Kasumi-1 (cell line): ENCODE measurements around the gene PACSIN1.

Source experiments
- DNase-seq, 2 experiments: peaks; one replicate each; lab custom pipeline; 2025; lab: John Stamatoyannopoulos, UW

PACSIN1 gene

DNA sequence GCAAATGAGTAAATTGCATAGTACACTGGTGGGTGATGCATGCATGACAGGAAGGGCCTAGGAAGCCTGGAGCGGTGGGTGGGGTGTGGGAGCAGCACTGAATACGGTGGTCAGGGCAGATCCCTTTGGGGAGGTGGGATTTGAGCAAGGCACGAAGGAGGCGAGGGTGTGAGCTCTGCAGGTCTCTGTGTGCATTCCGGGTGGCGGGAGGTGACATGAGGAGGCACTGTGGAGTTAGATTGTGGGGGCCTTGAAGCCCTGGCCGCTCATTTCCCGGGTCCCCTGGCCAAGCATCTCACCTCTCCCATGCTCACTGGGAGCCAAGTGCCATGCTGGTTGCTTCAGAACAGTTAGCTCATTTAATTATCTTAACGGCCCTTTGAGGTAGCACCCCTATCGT lies 96.5 kb downstream of the PACSIN1 start:
- no peak for DNase-seq

DNA sequence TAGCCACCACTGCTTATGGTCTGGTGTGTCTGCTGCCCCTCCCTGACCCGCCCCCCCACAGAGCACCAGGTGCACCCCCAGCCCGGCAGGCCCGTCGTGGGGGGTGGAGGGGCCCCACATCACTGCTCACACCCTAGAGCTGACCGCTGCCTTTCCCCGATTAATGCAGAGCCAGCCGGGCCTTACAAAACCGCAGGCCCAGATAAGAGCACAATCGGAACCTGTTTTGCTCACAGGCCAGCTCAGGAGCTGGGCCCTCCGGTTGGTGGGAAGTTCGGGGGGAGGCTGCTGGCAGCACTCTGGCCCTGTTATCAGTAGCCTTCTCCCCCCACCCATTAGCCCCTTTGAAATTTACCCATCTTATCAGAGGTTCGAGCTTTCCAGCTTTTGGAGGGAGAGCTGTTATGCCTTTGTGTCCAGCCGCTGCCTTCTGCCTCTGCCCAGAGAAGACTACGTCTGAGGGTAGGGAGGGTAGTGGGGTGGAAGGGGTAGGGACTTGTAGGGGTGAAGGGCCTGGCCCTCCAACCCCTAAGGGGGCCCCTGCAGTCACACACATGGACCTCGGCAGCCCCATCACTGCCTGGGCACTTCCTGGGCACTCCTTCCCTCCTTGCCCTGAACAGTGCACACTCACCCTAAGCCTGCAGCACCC lies 97.1 kb downstream of the PACSIN1 start:
- DNase-seq = no peak

DNA sequence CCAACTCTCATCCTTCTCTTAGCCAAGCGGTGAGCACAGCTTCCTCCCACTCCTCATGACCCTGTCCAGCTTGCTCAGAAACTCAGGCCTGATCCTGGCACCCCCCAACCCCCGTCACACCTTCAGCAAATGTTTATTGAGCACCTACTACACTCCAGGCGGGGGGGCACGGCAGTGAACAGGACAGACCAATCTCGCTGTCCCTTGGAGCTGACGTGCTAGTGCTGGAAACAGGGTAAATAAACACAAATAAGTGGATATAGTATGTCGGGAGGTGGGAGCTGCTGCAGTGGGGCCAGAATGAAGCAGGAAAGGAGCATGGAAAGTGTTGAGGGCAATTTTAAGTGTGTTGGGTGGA lies 97.6 kb downstream of the PACSIN1 start:
- no peak for DNase-seq

DNA sequence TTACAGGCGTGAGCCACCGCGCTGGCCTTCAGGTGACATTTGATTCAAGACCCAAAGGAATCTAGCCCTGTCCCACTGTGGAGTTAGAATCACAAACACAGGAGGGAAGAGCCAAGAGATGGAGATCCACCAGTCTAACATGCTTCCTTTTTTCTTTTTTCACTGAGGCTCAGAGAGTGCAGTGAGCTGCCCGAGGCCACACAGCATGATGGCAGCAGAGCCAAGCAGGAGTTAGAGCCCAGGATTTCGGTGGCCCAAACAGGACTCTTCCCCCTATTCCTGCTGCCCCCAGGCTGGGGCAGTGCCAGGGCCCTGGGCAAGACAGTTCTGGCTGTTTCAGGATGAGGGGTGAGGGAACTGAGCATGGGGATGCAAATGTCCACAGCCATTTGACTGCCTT lies 98.3 kb downstream of the PACSIN1 start:
- no peak for DNase-seq

DNA sequence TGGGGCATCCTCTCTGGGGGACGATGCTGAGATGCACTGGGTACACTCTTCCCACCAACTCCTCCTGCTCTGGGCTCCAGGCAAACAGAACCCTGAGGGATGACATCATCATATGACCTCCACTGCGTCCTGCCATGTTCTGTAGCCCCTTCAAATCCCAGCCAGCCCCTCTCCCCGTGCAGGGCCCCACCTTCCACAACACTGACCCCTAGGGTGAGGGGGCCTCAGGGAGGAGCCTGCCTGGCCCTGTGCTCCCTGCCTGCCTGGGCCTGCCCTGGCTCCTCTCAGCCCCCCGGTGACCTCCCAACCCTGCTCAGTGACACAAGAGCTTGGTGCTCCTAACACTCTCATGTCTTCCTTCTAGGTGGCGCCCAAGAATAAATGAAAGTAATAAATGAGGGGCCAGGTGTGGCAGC lies 99.9 kb downstream of the PACSIN1 start:
- DNase-seq = no peak

DNA sequence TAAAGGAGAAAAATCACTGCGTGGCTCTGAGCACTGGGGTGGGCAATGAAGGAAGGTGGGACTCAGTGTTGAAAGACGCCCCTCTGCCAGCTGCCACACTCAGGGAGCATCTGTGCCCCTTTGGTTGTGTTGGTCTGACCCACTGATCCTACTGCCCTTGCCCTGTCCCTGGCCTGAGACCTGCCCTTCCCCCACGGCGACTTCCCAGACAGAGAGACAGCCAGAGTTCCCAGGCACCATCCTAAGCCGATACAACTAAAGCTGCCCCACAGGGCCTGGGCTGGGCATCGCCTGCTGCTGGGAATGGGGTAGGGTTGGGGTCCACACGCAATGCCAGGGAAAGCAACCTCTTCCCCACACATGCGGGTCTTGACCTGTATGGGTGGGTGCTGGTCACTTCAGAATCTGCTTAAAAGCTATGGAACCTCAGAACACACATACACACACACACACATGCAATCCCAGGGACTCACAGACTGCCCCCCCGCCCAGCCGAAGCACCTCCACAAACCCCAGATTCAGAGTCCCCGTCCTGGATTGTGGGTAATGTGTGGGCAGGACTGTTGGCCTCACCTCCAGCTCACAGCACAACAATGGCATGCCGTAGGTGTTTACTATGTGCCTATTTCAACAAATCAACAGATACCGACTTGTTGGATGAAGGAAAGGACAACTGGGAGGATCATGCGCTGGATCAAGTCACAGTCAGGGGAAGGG lies 101.1 kb downstream of the PACSIN1 start:
- no peak for DNase-seq

DNA sequence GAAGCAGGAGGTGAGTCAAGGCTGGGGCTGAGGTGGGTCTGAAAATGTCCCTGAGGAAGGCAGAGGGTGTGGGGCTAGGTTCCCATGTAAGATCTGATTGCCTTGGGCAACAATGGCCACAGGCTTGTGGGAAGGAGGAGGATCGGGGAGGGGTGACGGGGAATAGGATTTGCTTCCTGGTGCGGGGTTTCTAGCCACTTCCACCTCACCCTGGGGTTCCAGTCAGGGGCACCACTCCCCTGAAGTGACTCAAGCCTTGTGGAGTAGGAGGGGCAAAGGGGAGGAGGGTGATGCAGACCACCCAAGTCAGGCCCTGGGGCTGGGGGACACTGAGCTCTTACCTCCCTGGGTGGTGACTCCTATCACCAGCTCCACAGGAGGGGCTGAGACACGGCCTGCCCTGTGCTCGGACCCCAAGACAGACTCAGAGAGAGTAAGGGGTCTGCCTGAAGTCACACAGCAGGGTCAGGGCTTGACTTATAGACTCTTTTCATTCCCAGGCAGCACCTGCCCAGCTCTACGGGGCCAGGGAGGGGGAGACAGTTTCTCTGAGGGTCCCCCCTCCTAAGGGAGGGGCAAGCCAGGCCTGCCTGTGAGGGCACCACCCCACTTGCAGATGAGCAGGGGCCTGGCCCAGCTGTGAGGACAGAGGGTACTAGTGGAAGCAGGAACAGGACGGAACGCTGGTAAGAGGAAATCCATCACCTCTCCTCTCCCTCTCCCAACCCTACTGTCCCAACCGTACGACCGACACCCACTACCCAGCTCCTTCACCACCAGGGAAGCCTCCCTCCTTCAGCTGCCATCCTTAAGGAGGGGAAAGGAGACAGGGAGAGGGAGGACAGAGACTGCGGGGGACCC lies 102.7 kb downstream of the PACSIN1 start:
- no peak for DNase-seq

DNA sequence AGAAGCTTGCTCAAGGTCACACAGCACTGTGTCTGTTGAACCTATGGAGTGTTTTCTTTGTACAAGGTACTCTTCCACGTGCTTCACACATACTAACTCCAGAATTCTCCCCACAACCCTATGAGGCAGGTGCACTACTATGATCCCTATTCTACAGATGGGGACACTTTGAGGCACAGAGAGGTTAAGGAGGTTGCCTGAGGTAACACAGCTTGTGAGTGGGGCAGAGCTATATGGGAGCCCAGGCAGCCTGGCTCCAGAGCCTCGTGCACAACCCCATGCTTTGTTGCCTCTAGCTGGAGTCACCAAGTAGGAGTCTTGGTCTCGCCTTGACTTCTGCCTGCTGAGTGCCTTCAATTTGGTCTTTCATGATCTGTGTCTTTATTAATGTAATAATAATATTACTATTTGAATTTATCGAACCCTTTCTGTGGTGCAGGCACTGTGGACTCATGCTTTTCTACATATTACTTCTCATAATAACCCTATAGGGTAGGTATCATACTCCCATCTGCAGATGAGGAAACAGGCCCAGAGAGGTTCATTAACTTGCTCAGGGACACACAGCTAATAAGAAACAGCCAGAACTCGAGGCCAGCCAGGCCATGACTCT lies 103.6 kb downstream of the PACSIN1 start:
- DNase-seq = no peak

DNA sequence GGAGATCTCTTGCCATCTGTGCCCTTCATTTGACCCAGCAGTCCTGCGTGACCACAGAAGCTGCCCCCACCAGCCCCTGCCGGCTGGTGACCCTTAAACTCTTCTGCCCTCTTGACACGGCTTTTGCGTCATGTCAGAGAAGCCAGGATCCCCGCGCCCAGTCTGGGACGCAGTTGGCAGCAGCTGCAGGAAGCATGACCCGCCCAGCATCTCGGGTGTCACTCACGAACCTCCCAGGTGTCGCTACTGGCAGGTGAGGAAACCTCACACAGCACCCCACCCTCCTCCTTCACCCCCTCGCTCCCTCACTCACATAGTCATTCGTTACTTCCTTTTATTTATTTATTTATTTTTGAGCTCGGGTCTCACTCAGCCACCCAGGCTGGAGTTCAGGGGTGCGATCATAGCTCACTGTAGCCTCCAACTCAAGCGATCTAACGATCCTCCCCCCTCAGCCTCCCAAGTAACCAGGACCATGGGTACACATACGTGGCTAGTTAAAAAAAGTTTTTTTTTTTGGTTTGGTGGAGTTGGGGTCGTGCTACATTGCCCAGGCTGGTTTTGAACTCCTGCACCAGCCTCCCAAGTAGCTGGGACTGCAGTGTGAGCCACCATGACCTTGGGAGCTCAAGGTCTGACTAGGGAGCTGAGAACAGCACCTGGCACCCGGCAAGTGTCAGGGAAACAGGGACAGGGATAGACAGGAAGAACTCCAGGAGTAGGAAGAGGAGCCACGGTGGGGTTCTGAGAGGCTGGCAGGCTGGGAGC lies 104.4 kb downstream of the PACSIN1 start:
- DNase-seq = no peak

DNA sequence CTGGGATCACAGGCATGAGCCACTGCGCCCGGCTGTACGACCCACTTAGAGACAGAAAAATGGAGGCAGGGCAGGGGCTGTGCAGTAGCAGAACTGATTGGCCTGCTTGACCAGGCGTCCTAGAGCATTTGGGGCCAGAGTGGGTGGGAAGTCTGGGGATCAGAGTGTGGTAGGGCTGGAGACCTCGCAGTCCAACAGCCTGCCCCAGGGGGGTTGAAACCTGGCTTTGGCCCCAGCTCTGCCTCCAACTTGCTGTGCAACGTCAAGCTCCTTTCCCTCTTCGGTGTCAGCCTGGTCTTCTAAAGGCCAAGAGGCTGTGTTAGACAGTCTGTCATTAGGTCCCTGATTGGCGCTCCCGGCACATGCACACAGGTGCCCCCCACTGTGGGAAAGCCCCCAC lies 105.5 kb downstream of the PACSIN1 start:
- no peak for DNase-seq

DNA sequence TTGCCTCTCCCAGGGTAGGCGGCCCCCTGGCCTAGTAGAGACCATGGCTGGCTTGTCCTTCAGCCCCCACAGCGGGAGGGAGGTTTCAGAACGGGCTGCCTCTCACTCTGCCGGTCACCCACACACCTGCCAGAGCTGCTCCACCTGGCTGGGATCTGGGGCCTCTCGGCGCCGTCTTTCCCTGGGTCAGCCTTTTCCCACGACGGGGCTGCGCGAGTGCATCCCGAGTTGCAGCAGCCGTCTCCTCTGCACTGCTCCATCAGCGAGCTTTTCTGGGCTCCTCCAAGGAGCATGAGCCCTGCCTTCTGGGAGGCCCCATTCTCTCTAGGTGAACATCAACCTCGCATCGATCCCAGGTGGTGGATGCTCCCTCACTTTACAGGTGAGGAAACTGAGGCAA lies 106.1 kb downstream of the PACSIN1 start:
- no peak for DNase-seq

DNA sequence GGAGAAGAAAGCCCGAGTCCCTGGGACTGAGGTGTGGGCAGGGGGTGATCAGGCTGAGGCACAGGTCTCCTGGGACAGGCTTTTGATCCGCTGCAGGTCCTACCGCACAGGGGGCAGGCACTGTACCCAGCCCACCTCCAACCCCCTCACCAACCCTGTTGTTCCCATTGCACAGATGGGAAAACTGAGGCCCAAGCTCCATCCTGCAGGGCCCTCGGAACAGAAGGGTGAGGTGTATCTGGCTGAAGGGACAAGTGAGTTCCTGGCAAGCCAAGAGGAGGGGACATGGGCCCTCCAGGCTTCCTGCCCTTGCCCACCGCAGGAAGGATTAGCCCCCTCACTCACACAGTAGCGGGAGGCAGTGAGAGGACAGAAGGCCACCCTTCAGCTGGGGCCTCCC lies 106.7 kb downstream of the PACSIN1 start:
- no peak for DNase-seq

DNA sequence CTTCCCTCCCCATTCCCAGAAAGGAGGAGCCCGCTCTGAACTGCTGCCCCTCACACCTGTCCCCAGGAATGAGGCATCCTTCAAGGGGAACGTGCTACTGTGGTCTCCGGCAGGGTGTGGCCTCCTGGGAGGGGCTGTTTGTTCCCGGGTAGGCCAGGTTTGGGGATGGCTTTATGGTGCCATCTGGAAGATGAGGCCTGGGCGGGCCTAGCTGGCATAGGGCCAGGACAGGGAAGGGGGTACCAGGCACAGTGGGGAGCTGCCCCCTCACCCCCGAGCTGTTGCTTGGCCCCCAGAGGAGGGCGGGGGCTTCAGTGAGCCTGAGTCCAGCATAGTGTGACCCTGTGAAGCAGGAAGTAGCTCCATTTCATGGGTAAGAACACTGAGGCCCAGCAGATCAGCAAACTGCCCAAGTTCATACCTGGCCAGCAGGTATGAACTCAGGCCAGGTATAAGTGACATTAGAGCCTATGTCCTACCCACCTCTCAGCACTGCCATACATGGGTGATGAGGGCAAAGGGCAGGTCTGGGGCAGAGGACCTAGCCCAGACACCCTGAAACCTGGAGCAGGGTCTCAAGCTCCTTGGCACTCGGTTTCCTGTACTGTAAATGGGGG lies 107.8 kb downstream of the PACSIN1 start:
- no peak for DNase-seq

DNA sequence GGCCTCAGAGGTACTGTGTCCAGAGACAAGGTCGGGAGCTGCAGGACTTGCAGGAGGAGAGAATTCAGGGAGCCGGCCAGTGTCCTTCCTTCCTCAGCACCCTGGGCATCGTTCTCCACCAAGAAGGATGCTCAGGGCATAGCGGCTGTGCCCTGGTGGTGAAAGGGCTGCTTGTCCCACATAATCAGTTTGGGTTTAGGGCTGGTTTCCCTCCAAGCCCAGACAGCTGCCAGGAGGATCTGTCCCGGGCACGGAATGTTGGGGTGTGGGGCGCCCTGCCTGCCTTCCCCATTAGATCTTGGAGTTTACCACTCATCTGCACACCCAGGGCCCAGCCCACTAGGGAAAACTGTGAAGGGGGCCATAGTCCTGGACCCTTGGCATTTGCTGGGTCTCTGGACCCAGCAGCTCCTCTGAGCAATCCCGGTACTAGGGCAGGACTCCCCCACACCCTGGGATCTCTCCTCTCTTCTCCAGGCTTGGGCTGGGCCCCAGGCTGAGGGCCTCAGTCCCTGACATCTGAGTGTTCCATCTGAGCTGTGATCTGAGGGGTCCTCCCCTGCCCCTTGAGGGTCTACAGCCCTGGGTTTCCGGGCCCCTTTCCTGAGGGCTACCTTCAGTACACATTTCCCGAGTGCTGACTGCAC lies 108.9 kb downstream of the PACSIN1 start:
- no peak for DNase-seq

DNA sequence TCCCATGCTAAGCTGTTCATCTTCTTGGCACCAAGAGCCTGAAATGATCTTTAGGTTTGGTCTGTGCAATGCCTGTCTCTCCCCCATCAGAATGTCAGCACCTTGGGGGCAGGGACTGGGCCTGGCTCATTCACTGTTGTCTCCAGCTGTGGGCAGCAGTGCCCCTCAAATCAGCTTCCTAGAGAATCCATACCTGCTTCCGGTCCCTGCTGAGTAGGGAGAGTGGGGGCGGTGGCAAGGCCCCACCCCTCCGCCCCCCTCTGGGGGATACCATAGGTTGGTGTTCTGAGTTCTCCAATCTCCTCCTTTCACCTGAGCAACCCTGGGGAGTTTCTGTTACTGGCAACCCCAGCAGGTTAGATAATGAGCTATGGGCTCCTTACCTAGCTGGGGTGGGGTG lies 109.5 kb downstream of the PACSIN1 start:
- no peak for DNase-seq

DNA sequence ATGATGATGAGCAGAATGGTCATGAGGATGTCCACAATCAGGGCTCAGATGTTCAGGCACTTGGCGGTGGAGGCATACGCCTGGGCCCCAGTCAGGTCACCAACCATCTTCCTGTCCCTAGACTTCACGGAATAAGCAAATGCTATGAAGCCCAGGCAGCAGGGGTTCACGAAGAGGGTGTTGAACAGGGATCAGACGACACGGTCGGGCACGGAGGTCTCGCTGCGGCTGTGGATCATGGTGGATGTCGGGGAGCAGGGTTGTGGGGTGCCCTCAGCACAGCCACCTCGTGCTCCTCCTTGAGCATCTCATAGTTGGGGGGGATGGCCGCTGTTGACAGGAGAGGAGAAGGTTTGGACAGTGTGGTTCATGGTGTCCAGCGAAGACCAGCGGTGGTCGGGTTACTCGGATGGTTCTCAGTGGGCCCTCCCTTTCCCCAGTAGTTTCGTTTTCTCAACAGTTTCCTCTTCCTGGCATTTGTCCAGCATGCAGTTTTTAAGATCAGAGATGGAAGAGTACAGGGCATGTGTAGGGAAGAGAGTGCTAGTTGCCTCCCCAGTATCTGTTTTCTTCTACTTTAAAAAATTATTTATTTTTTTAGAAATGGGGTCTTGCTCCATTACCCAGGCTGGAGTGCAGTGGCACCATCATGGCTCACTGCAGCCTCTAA lies 110.5 kb downstream of the PACSIN1 start:
- DNase-seq = no peak

DNA sequence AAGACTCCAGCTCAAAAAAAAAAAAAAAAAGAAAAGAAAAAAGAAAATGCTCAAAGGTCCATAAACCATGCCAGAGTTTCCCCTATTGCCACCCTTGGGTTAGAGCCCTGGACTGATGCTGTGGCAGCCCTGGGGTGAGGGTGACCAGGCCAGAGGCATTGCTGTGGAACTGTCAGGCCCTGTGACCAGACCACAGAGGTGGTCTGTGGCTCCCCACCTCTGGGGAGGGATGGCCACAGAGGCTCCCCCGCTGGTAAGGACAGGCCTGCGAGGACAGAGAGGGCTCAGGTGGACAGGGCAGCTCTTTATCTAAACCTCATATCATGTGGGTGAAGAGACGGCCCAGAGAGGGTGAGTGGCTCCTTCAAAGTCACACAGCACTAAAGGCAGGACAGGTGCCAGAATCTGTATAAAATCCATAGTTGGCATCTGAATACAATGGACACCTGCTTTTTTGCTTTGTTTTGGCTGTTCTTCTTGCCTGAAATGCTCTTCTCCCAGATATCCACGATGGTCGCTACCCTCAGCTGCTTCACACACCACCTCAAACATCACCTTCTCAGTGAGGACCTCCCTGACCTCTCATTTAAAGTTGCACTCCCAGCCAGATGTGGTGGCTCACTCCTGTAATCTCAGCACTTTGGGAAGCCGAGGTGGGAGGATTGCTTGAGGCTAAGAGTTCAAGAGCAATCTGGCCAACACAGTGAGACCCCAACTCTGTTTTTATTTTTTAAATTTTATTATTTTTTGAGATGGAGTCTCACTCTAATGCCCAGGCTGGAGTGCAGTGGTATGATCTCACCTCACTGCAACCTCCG lies 112.8 kb downstream of the PACSIN1 start:
- DNase-seq = no peak

DNA sequence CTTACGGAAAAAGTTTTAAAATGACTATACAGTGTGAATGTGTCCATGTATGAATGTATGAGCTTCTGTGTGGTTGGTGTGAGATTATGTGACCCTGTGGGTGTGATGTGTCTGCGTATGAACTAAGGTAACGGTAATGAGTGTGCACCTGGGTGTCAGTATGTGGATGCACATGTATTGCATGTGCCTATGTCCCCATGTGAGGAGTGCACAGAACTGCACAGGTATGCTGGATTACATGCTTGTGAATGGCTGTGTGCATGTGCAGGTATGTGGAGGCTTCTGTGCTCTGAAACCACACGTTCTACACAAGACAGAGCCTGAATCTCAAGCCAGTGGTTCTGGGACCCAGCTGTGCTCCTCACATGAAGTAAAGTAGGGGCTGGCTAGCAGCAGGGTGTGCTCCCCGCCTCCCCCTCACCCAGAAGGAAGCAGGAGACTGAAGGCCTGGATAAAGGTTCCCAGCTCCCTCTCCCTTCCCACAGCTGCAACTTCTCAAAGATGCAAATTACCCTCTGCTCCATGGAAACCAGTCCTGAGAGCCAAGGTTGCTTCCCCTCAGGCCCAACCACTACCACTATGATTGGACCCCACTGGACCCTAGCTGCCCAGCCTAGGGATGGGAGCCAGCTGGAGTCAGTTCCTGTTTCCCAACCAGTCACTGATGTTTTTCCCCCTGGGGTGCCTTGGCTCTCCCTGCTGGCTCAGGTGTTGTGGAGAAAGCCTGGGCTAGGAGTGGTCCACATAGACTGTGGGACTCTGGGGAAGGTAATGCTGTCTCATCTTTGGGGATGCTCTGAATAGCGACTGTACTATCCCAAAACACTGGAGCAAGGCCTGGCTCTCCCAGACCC lies 115.1 kb downstream of the PACSIN1 start:
- DNase-seq = no peak

DNA sequence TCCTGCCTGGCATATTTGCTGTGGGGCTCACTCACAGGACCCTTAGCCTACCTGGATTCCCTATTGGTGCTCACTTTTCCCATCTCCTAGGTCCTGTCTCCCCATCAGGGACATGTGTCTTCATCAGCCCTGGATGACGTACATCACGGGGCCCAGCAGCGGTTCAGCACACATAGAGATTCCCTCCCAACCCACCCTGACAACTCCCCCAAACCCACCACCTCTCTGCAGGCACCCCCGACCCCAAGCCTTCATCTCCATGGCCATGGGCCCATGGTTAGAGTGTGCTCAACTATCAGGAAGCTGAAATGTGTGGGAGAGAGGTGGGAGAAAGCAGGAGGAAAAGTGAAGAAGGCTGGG lies 115.7 kb downstream of the PACSIN1 start:
- no peak for DNase-seq
